NCI-H510A treated with DMSO at 0.1 percent for 48 hours (cell line): ENCODE measurements around the gene PHC1.
"Not testable (repeated sequence)": the region's sequence is repeated elsewhere in the genome, so short reads cannot be mapped to it uniquely, and the experiment has no call there.

Experiments
- DNase-seq: peaks from one replicate; lab custom pipeline; 2025; lab: John Stamatoyannopoulos, UW

Gene PHC1

DNA sequence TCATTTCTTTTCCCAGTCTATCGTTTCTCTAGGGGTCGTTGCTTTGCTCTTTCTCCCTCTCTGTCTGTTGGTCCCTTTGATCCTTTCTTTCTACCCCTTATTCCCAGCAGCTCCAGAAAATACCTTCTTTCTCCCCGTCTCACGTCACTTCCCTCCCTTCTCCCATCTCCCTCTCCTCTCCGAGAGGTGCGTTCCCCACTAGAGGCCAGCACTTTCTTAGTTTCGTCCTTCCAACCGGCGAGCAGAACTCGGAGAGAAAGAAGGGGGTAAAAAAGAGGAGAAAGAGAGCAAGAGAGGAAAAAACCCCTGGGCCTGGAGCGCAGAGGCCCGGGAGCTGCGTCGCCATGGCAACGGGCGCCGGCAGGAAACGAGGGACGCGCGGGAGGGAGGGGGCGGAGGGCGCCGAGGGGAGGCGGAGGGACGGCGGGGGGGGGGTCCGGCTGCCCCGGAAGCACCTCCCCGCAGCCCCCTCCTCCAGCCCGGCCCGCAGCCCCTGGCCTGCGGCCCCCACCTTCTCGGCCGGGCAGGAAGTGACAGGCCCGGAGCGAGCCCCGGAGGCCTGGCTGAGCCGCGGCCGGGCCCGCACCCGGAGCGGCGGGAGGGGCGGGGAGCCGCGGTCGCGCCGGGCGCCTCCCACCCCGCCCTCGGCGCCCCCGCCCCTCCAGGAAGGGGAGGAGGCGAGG, at the start of gene PHC1:
Gene PHC1 (plus strand): TSS at position 477 of the 683 bp plus-strand sequence. CDS start 3,169 bp downstream, outside the sequence.
- DNase-seq, result peak; percentile 84

DNA sequence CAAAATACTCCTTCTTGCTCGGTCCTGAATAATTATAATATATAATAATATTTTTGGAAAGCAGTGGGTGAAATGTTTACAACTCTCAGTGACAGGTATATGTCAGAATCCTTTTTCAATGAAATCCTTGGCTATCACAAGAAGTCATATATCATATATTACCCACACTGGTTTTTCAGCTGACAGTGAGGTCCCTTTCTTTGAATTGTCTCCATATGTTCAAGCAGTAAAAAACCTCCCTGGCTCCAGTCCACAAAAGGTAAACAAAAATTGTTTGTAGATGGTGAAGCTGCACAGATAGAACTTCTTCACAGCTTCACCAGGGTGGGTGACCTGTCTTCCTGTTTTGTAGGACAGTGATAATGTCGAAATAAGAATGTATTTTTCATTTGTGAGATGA, 47.9 kb upstream of the PHC1 start:
- no peak for DNase-seq

DNA sequence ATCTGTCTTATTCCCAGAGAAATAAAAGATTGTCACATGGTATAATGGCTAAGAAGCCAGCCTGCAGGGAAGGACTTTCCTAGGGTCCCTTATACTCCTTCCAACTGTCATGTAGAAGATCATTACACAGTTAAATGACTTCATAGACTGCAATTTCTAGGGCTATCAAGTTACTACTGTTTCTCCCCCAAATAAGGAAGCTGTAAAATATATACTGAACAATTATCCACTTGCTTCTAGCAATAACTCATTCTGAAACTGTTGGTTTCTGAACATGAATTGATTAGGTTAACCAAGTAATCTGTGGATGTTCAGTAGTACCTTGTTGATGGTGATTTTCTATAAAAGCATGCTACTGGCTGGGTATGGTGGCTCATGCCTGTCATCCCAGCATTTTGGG, 47.3 kb upstream of the PHC1 start:
- no peak for DNase-seq

DNA sequence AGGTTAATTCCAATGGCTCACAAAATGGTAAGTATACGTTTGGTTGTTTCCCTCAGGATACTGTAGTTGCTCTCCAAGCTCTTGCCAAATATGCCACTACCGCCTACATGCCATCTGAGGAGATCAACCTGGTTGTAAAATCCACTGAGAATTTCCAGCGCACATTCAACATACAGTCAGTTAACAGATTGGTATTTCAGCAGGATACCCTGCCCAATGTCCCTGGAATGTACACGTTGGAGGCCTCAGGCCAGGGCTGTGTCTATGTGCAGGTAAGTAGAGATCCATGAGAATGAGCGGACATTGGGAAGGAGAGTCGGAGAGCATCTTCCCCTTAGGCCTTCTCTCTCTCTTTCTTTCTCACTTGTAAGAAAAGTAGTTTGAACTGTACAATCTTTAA, 46.5 kb upstream of the PHC1 start:
- no peak for DNase-seq

DNA sequence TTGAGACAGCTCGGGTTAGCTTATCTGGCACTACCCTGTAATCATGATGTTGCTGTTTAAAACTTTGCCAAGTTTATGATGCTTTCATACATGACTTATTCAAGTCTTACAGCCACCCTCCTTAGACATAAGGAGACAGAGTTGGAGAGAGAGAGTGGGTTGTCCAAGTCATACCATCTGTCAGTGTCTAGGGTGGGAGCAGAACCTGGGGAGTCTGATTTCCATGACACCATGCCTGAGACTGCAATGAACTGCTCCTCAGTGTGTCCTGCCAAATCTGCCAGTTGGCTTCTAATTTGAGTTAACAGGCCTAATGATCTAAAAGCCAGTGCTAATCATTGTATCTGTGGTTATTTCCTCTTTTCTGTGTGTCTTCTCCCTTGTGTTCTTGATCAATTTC, 43.7 kb upstream of the PHC1 start:
- no peak for DNase-seq

DNA sequence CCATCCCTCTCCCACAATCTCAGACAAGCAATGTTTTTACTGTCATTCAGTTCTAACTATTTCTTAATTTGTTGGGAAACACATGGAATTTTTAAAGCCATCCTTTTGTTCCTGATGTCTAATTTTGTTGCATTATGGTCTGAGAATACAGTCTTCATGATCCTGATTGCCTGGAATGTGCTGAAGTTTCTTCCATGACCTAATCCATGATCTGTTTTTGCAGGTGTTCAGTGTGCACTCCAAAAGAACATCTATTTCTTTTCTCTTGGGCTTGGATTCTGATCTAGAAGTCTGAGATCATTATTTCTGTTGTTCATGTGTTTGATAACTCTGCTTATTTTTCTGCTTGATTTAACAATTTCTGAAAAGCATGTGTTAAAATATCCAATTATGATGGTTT, 43.2 kb upstream of the PHC1 start:
- no peak for DNase-seq

DNA sequence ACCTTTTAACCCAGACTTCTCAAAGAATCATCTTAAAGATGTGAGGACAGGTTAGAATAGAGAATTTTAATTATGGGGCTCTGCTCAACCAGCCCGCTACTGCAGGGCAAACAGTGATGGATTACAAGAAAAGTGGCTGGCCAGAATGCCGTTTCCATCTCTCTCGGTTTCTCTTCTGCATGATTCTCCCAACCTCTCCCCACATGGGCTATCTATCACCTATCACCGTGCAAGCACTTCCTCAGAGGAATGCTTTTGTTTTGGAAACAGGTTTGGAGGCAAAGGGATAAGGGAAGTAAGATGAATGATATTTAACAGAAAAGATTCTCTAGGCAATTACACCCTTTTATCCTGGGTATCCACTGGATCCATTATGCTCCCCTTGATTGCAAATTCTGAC, 37.4 kb upstream of the PHC1 start:
- DNase-seq, result no peak

DNA sequence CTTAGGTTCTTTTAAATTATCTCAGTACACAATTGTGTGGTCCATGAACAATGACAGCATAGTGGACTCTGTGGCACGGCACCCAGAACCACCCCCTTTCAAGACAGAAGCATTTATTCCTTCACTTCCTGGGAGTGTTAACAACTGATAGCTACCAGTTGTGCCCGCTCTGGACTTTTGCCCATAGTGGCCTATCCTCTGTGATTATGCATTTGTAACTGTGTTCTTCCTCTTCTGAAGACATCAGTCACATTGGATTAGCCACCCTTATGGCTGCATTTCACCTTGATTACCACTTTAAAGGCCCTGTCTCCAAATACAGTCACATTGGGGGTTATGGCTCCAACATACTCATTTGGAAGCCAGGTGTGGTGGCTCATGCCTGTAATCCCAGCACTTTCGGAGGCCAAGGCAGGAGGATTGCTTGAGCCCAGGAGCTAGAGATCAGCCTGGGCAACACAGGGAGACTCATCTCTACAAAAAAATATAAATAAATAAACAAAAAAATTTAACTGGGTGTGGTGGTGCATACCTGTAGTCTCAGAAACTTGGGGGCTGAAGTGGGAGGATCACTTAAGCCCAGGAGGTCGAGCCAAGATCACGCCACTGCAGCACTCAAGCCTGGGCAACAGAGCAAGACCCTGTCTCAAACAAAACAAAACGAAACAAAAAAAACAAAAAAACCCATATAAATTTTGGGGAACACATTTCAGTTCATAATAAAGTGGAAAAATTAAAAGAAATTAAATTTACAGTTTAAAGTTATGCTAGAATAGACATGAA, 27.6 kb upstream of the PHC1 start:
- DNase-seq, result no peak

DNA sequence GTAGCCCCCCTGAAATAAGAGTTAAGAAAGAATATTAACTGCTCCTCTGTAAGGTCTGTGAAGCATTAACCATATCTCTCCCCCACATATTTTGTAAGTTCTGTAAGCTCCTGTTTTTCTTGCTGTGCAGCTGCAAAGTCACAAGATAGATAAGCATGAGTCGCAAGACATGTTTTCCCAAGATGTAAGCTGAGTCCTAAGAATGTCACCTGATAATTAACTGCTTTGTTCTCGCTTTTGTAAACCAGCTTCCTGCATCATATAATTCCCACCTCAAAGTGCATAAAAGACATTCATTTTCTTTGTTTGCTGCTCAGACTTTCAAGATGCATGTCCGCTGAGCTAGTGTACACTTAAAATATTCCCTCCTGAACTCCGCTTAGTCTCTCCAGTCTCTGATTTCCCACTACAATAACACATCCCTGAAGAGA, 27.0 kb upstream of the PHC1 start:
- DNase-seq, result no peak

DNA sequence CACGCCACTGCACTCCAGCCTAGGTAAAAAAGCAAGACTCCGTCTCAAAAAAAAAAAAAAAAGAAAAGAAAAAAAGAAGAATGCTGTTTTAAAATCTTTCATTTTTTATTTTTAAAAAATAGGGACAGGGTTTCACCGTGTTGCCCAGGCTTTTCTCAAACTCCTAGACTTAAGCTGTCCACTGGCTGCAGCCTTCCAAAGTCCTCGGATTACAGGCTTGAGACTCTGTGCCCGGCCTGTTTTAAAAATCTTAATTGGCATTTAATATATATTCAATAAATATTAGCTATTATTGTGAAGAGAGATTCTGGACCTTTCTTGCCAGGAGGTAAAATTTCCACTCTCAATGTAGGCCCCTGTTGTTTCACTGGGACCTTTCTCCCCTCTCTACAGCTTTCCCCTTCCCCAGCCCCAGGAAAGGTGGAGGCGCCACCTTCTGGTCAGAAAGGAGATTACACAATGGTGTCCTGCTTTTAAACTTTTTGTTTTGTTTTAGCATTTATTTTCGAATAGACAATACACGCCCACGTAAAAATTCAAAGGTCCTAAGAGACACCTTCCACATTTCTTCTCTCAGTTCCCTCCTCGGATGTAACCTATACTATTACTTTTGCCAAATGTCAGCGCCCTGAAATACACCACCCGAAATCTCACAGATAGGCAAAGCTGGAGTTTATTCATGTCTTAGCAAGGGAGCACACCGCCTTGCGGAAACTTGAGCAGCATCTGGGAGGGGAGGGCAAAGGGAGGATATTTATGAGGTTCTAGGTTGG, 23.8 kb upstream of the PHC1 start:
- peak; percentile 59 for DNase-seq

DNA sequence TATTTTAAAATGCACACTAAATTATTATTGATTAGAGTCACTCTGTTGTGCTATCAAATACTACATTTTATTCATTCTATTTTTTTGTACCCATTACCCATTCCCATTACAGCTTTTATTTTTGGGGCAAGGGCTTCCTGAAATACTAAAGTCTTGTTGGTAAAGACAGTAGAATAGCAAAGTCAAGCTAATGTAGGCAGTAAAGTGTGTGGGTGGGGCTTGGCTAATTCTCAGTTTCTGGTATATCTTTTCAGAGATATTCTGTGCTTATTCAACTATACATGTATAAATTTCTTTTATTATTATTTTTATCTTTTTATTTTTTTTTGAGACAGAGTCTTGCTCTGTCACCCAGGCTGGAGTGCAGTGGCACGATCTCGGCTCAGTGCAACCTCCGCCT, 22.3 kb upstream of the PHC1 start:
- no peak for DNase-seq

DNA sequence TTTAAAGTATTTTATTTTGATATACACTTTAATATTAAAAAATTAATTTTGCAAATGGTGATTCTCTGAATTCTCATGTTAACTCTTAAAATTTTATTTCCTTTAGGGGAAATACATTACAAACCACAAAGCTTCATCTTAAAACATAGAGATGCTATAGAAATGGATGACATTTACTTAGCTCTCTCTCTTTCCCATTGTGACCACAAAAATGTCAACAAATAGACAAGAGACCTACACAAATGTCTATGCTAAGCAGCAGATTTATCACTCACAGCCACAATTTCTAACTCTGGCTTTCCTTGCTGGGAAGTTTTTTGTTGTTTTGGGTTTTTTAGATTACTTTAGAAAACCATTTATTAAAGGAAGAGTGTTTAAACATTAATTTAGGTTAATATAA, 19.9 kb upstream of the PHC1 start:
- DNase-seq, result no peak

DNA sequence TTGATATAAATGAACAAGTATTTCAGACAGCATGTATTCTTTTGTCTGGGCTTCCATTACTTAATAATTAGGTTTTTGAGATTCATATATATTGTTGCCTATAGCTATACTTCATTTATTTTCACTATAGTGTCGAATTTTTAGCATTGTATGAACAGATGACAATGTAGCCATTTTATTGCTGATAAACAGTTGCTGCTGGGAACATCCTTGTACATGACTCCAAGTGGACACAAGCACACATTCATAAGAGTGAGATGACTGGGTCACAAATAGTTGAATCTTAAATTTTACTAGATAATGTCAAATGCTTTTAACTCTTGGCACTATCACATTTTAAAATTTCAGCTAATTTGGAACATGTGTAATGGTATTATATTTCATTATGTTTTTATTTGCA, 19.3 kb upstream of the PHC1 start:
- DNase-seq, result no peak

DNA sequence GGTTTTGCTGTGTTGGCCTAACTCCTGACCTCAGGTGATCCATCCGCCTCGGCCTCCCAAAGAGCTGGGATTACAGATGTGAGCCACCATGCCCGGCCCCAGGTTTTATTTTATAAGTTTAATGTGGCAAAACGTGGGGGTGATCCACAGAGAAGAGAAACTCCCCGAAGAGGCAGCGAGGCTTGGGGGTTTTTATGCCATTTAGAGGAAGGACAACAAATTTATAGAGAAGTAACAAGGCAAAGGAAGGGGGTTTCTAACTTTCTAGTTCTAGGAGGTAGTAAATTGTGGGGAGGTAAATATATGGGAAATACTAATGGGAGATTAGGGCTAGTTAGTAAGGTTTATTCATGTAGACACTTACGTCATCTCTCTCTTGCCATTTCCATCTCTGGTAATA, 17.2 kb upstream of the PHC1 start:
- DNase-seq, result no peak

DNA sequence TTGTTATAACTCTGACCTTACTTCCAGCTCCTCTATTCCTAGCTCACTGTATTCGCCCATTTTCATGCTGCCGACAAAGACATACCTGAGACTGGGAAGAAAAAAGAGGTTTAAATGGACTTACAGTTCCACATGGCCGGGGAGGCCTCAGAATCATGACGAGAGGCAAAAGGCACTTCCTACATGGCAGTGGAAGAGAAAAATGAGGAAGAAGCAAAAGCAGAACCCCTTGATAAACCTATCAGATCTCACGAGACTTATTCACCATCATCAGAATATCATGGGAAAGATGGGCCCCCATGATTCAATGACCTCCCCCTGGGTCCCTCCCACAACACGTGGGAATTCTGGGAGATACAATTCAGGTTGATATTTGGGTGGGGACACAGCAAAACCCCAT, 14.5 kb upstream of the PHC1 start:
- no peak for DNase-seq

DNA sequence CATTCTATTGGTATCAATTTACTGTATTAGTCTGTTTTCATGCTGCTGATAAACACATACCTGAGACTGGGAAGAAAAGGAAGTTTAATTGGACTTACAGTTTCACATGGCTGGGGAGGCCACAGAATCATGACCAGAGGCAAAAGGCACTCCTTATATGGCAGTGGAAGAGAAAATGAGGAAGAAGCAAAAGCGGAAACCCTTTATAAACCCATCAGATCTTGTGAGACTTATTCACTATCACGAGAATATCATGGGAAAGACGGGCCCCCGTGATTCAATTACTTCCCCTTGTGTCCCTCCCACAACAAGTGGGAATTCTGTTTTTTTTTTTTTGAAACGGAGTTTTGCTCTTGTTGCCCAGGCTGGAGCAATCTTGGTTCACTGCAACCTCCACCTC, 11.6 kb upstream of the PHC1 start:
- DNase-seq, result not testable (repeated sequence)

DNA sequence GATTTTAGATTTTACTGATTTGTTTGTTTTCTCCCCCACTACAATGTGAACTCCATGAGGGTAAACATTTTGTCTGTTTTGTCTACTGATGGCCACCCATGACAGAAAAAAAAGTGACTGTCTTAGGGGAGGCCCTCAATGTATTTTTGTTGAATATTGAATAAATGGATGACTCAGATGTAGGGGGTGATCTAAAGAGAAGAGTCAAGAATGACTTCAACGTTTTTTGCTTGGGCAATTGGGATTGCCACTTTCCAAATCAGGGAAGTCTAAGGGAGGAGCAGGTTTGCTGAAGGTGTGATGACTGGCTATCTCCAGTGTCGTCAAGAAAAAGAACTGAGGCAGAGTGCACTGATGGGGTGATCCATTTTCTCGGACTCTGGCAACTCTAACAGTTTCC, 10.7 kb upstream of the PHC1 start:
- DNase-seq, result no peak

DNA sequence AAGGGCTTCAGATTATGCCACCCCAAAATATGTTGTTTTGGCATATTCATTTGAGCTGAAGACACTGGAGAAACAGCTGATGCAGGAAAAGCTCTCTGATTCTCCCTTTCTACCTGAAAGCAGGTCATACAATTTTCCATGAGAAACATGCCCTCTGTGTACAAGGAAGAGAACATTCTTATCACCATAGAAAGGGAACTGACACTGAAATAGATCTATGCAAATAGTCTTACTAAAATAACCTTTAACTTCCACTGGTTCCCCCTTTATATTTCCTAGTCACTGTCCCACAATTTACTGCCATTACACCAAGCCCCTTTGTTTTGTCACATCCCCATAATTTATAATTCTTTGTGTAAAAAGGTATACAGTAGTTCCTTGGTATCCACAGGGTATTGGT, 9.6 kb upstream of the PHC1 start:
- no peak for DNase-seq

DNA sequence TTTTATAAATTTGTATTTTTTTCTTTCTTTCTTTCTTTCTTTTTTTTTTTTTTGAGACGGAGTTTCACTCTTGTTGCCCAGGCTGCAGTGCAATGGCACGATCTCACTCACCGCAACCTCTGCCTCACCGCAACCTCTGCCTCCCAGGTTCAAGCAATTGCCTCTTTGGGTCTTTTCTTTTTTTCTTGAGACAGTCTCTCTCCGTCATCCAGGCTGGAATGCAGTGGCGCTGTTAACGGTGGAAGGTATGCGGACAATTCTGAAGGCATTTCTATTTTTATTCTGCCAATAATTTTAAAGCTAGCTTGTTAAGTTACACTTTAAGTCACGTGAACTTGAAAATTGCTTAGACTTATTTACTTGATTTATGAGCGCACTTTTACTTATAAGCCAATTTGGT, 8.8 kb upstream of the PHC1 start:
- no peak for DNase-seq

DNA sequence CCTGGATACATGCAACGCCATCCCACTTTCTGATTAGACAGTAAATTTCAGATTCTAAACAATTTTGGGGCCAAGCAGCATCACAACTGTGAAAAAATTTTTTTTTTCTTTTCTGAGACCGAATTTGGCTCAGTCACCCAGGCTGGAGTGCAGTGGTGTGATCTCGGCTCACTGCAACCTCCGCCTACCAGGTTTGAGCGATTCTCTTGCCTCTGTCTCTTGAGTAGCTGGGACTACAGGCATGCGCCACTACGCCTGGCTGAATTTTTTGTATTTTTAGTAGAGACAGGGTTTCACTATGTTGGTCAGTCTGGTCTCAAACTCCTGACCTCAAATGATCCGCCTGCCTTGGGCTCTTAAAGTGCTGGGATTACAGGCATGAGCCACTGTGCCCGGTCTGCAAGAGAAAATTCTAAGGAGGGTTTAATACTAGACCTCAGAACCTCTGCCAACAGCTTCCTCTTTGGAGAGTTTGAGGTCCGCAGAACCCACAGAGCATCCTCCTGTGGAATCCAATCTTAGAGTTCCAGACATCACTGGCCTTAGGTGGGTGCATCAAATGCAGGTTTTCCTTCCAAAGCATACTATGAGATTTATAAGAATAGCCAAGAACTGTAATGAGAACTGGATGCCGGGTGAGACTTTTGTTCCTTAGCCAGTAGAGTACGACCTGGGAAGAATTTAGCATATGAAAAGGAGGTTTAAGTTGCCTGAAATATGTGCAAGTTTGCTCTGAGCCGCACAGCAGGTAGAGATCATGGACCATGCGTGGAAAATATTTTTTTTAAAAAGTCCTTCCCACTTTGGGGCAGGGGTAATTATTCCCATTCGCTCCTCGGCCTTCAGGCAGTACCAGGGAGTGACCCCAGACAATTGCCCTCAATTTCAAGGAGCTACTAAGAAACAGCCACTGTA, 7.8 kb upstream of the PHC1 start:
- DNase-seq, result no peak

DNA sequence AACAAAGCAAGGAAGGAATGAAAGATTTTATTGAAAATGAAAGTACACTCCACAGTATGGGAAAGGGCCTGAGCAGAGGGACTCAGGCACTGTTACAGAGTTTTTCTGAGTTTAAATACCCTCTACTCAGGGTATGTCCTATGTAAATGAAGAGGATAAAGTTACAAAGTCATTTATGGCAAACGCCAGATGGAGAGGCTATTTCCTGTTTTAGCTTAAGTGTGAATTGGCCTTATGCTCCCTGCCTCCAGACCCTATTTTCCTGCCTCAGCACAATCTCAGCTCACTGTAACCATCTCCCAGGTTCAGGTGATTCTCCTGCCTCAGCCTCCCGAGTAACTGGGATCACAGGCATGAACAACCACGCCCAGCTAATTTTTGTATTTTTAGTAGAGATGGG, 6.8 kb upstream of the PHC1 start:
- peak; percentile 43 for DNase-seq

DNA sequence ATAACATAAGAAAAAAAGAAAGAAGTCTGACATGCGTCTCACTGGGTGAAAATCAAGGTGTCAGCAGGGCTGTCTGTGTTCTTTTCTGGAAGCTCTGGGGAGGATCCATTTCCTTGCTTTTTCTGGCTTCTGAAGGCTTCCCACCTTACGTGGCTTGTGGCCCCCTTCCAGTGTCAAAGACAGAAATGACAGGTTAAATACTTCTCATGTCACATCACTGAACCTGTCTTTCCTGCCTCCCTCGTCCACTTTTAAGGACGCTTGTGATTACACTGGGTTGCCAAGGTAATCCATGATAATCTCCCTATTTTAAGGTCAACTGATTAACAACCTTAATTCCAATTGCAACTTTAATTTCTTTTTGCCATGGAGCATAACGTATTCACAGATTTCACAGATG, 4.6 kb upstream of the PHC1 start:
- DNase-seq, result no peak
